ENCODE measurements around the gene APEH. TPM values are rescaled to one million over a fixed set of nuclear protein-coding genes. Genes with fewer than 3 reads are reported as not detected.

The APEH gene
- total RNA-seq, 1 experiment from 2014 or later = 246 TPM

DNA sequence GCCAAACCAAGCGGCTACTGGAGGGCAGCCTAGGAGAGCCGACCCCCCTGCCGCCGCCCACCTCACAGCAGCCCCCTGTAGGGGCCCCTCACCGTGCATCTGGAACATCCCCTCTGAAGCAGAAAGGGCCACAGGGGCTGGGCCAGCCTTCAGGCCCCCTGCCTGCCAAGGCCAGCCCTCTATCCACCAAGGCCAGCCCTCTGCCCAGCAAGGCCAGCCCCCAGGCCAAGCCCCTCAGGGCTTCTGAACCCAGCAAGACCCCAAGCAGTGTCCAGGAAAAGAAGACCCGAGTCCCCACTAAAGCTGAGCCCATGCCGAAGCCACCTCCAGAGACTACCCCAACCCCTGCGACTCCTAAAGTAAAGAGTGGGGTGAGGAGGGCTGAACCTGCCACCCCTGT lies 23.5 kb upstream of the APEH start:
- ChIA-PET RAD21 (ENCODE audit: low non-redundant PET in 1 of 2, low total read pairs in 2 of 2, uncharacterized antibody in 2 of 2, unreplicated experiment in 2 of 2) (interaction anchor here in 1 of 2 experiments (0.5 kb wide), 1 partner anchor 58 kb away, joined by 3 read pairs; no protein-coding TSS in a partner anchor), CTCF (no interaction called here), POLR2A (no interaction called here)
- H3K36me3 ChIP-seq (ENCODE audit: control insufficient read depth in 1 of 2, insufficient read depth in 2 of 2, low read length in 2 of 2) = no peaks in the 10 kb centered on the region
- no peak overlapping the region for H3K9ac ChIP-seq (ENCODE audit: low read length)
- no TSS peak for BruUV-seq (replicated peaks)
- H4K20me1 ChIP-seq (ENCODE audit: insufficient read depth) = no peaks in the 10 kb centered on the region
- H3K4me2 ChIP-seq (ENCODE audit: low read length) = no peak overlapping the region
- no peak overlapping the region for H3K4me3 ChIP-seq (replicated peaks in 1 of 2; ENCODE audit: low read depth in 1 of 2, low read length in 2 of 2)
- H3K27me3 ChIP-seq (ENCODE audit: insufficient read depth, low read length) = no peaks in the 10 kb centered on the region
- H3K27ac ChIP-seq (ENCODE audit: low read depth, low read length) = no peak overlapping the region
- H3K79me2 ChIP-seq (ENCODE audit: insufficient read depth, low read length) = no peaks in the 10 kb centered on the region
- TF ChIP-seq SP1 (IDR thresholded peaks at IDR 0.05; ENCODE audit: low read depth) (no peak), POLR2AphosphoS5 (IDR thresholded peaks at IDR 0.05; ENCODE audit: low read depth, low read length) (no peak), YY1 (IDR thresholded peaks at IDR 0.05; ENCODE audit: extremely low read depth, insufficient replicate concordance, low read depth, low read length) (no peak), CBX3 (IDR thresholded peaks at IDR 0.05; ENCODE audit: low read depth) (no peak), EGR1 (IDR thresholded peaks at IDR 0.05; ENCODE audit: low read depth) (no peak), CEBPB (IDR thresholded peaks at IDR 0.05; ENCODE audit: low read depth) (no peak), ELF1 (IDR thresholded peaks at IDR 0.05; ENCODE audit: borderline replicate concordance, low read depth) (no peak), FOSL1 (IDR thresholded peaks at IDR 0.05; ENCODE audit: low read depth) (no peak), EZH2phosphoT487 (IDR thresholded peaks at IDR 0.05; ENCODE audit: borderline replicate concordance) (no peak)
- TF ChIP-seq, protein P1, sequence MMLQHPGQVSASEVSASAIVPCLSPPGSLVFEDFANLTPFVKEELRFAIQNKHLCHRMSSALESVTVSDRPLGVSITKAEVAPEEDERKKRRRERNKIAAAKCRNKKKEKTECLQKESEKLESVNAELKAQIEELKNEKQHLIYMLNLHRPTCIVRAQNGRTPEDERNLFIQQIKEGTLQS (IDR thresholded peaks at IDR 0.05) = no peak
- TF ChIP-seq, protein P2, sequence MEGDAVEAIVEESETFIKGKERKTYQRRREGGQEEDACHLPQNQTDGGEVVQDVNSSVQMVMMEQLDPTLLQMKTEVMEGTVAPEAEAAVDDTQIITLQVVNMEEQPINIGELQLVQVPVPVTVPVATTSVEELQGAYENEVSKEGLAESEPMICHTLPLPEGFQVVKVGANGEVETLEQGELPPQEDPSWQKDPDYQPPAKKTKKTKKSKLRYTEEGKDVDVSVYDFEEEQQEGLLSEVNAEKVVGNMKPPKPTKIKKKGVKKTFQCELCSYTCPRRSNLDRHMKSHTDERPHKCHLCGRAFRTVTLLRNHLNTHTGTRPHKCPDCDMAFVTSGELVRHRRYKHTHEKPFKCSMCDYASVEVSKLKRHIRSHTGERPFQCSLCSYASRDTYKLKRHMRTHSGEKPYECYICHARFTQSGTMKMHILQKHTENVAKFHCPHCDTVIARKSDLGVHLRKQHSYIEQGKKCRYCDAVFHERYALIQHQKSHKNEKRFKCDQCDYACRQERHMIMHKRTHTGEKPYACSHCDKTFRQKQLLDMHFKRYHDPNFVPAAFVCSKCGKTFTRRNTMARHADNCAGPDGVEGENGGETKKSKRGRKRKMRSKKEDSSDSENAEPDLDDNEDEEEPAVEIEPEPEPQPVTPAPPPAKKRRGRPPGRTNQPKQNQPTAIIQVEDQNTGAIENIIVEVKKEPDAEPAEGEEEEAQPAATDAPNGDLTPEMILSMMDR (IDR thresholded peaks at IDR 0.05 in 2 of 3, conservative IDR thresholded peaks at IDR 0.05 in 1 of 3; ENCODE audit: borderline replicate concordance in 1 of 3, insufficient read depth in 1 of 3, low read depth in 2 of 3, low read length in 2 of 3) = no peak
- TF ChIP-seq, protein P3, sequence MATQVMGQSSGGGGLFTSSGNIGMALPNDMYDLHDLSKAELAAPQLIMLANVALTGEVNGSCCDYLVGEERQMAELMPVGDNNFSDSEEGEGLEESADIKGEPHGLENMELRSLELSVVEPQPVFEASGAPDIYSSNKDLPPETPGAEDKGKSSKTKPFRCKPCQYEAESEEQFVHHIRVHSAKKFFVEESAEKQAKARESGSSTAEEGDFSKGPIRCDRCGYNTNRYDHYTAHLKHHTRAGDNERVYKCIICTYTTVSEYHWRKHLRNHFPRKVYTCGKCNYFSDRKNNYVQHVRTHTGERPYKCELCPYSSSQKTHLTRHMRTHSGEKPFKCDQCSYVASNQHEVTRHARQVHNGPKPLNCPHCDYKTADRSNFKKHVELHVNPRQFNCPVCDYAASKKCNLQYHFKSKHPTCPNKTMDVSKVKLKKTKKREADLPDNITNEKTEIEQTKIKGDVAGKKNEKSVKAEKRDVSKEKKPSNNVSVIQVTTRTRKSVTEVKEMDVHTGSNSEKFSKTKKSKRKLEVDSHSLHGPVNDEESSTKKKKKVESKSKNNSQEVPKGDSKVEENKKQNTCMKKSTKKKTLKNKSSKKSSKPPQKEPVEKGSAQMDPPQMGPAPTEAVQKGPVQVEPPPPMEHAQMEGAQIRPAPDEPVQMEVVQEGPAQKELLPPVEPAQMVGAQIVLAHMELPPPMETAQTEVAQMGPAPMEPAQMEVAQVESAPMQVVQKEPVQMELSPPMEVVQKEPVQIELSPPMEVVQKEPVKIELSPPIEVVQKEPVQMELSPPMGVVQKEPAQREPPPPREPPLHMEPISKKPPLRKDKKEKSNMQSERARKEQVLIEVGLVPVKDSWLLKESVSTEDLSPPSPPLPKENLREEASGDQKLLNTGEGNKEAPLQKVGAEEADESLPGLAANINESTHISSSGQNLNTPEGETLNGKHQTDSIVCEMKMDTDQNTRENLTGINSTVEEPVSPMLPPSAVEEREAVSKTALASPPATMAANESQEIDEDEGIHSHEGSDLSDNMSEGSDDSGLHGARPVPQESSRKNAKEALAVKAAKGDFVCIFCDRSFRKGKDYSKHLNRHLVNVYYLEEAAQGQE (IDR thresholded peaks at IDR 0.05; ENCODE audit: low read depth) = no peak
- TF ChIP-seq, protein P4, sequence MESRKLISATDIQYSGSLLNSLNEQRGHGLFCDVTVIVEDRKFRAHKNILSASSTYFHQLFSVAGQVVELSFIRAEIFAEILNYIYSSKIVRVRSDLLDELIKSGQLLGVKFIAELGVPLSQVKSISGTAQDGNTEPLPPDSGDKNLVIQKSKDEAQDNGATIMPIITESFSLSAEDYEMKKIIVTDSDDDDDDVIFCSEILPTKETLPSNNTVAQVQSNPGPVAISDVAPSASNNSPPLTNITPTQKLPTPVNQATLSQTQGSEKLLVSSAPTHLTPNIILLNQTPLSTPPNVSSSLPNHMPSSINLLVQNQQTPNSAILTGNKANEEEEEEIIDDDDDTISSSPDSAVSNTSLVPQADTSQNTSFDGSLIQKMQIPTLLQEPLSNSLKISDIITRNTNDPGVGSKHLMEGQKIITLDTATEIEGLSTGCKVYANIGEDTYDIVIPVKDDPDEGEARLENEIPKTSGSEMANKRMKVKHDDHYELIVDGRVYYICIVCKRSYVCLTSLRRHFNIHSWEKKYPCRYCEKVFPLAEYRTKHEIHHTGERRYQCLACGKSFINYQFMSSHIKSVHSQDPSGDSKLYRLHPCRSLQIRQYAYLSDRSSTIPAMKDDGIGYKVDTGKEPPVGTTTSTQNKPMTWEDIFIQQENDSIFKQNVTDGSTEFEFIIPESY (IDR thresholded peaks at IDR 0.05; ENCODE audit: extremely low read depth, insufficient replicate concordance, low read length) = no peak
- ATAC-seq (no peak), DNase-seq (ENCODE audit: low read depth, low spot score) (no peak)
- H3K9me3 ChIP-seq (ENCODE audit: control insufficient read depth in 1 of 2, insufficient read depth in 1 of 2, low read depth in 1 of 2, low read length in 2 of 2) = no peaks in the 10 kb centered on the region
- no peak overlapping the region for H2AFZ ChIP-seq (ENCODE audit: low read depth, low read length, poor library complexity, severe bottlenecking)
- H3K4me1 ChIP-seq (ENCODE audit: control insufficient read depth in 1 of 2, insufficient read depth in 2 of 2, low read length in 2 of 2) = peaks cover 4 to 17% of the 10 kb centered on the region in 2 experiments; a peak in 2 of 4 replicates
- intact Hi-C loops (cut with micrococcal nuclease) = no loop called here
- H3K9me2 ChIP-seq (ENCODE audit: insufficient read depth) = no peaks in the 10 kb centered on the region

All from HCT116 (cell line).